ENCODE results near the gene CSMD2.

DNA sequence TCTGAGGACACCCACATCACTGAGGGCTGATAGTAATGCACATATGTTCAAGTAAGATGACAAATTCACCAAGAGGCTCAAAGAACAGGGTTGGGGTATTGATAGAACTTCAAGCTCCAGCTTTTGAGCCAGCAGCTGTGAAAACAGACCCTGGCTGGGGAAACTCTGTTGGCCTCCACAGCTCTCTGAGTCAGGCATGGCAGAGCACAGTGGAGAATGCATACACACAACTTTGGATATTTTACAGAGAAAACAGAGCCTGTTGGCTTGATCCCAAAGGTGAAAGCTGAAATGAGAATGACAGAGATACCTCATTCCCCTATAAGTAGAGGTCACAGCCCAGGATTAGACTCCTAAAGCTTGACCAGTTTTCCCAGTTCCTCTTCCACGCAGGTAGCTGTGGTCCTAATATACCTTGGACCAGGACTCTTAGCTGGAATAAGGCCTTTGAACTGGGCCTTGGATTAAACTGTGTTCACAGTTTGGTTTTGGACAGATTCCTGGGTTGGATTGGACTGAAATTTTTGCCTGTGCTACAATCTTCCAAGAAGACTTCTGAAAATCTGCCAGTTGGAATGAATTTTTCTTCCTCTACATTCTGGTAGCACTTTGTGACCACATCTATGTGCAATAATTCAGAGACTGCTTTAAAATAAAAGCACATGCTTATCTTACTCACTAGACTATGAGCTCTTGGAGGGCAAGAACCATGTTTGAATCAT lies 402.8 kb downstream of the CSMD2 start:
- TF ChIP-seq, protein P1, sequence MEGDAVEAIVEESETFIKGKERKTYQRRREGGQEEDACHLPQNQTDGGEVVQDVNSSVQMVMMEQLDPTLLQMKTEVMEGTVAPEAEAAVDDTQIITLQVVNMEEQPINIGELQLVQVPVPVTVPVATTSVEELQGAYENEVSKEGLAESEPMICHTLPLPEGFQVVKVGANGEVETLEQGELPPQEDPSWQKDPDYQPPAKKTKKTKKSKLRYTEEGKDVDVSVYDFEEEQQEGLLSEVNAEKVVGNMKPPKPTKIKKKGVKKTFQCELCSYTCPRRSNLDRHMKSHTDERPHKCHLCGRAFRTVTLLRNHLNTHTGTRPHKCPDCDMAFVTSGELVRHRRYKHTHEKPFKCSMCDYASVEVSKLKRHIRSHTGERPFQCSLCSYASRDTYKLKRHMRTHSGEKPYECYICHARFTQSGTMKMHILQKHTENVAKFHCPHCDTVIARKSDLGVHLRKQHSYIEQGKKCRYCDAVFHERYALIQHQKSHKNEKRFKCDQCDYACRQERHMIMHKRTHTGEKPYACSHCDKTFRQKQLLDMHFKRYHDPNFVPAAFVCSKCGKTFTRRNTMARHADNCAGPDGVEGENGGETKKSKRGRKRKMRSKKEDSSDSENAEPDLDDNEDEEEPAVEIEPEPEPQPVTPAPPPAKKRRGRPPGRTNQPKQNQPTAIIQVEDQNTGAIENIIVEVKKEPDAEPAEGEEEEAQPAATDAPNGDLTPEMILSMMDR (conservative IDR thresholded peaks at IDR 0.05), result no peak
- no peak for TF ChIP-seq EZH2 (IDR thresholded peaks at IDR 0.05; ENCODE audit: low read depth)

Data from PC-9 (cell line).